ENCODE results near the gene DOCK4.

DNA sequence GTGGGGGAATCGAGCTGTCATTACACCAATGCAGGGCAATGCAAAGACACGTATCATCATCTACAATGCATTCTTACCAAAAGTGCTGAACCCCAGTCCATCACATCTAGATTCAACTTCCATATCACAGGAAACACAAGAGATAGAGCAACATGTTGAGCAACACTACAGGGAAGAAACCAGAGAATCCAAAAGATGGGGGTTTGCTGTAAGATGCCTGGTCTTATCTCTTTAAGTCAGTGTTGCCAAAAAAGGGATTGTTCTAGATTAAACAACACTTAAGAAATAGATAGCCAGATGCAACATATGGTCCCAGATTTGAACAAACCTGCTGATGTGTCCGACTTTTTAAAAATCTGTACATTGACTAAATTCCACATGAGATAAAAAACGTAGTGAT lies 328.3 kb downstream of the DOCK4 start:
- TF ChIP-seq HNF4G (IDR thresholded peaks at IDR 0.05) (no peak), JUND (IDR thresholded peaks at IDR 0.05) (no peak), RAD21 (IDR thresholded peaks at IDR 0.05) (no peak)
- TF ChIP-seq, protein P1, sequence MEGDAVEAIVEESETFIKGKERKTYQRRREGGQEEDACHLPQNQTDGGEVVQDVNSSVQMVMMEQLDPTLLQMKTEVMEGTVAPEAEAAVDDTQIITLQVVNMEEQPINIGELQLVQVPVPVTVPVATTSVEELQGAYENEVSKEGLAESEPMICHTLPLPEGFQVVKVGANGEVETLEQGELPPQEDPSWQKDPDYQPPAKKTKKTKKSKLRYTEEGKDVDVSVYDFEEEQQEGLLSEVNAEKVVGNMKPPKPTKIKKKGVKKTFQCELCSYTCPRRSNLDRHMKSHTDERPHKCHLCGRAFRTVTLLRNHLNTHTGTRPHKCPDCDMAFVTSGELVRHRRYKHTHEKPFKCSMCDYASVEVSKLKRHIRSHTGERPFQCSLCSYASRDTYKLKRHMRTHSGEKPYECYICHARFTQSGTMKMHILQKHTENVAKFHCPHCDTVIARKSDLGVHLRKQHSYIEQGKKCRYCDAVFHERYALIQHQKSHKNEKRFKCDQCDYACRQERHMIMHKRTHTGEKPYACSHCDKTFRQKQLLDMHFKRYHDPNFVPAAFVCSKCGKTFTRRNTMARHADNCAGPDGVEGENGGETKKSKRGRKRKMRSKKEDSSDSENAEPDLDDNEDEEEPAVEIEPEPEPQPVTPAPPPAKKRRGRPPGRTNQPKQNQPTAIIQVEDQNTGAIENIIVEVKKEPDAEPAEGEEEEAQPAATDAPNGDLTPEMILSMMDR (IDR thresholded peaks at IDR 0.05; ENCODE audit: low read depth, low read length, missing input control), result no peak
- TF ChIP-seq, protein P2, sequence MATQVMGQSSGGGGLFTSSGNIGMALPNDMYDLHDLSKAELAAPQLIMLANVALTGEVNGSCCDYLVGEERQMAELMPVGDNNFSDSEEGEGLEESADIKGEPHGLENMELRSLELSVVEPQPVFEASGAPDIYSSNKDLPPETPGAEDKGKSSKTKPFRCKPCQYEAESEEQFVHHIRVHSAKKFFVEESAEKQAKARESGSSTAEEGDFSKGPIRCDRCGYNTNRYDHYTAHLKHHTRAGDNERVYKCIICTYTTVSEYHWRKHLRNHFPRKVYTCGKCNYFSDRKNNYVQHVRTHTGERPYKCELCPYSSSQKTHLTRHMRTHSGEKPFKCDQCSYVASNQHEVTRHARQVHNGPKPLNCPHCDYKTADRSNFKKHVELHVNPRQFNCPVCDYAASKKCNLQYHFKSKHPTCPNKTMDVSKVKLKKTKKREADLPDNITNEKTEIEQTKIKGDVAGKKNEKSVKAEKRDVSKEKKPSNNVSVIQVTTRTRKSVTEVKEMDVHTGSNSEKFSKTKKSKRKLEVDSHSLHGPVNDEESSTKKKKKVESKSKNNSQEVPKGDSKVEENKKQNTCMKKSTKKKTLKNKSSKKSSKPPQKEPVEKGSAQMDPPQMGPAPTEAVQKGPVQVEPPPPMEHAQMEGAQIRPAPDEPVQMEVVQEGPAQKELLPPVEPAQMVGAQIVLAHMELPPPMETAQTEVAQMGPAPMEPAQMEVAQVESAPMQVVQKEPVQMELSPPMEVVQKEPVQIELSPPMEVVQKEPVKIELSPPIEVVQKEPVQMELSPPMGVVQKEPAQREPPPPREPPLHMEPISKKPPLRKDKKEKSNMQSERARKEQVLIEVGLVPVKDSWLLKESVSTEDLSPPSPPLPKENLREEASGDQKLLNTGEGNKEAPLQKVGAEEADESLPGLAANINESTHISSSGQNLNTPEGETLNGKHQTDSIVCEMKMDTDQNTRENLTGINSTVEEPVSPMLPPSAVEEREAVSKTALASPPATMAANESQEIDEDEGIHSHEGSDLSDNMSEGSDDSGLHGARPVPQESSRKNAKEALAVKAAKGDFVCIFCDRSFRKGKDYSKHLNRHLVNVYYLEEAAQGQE (IDR thresholded peaks at IDR 0.05), result no peak

Measured in liver (tissue), 3 donors.